CD4-positive, CD25-positive, alpha-beta regulatory T cell (primary cell): ENCODE data around the gene TMEM259. TPM values are rescaled to one million over a fixed set of nuclear protein-coding genes. Genes with fewer than 3 reads are reported as not detected.
A peak's percentile ranks its signal among the peaks of the same experiment; 100 is the strongest.

Experiments used
- ATAC-seq, 2 donors: fragments of 150-1000 bp; cut with Tn5 transposase; one replicate each; pipeline ENCODE4 v1.10.0; 2021; ENCODE audit warnings: low read depth in 2 of 2, moderate number of reproducible peaks in 2 of 2, moderate library complexity in 1 of 2
- DNase-seq, 3 donors: peaks; one replicate each; pipeline versions ENCODE4 v3.0.0 to v3.0.0-alpha.2; 2012 to 2022; ENCODE audit warnings: mixed read lengths in 1 of 3
- H3K27ac ChIP-seq: one replicate; pipeline ENCODE4 v1.7.0; 2013; ENCODE audit warnings: mild to moderate bottlenecking, low read length; ENCODE audit not compliant: insufficient read depth, poor library complexity, severe bottlenecking
- H3K27me3 ChIP-seq: one replicate; pipeline ENCODE4 v1.7.0; 2013; ENCODE audit warnings: low read length; ENCODE audit not compliant: control insufficient read depth, insufficient read depth
- H3K36me3 ChIP-seq: one replicate; pipeline ENCODE4 v1.7.0; 2013; ENCODE audit warnings: mild to moderate bottlenecking, low read length, moderate library complexity; ENCODE audit not compliant: control insufficient read depth, insufficient read depth
- H3K4me1 ChIP-seq: 2 replicates; pipeline ENCODE4 v1.7.0; 2013; ENCODE audit warnings: mild to moderate bottlenecking, low read length; ENCODE audit not compliant: insufficient read depth, control insufficient read depth, poor library complexity, severe bottlenecking
- H3K4me3 ChIP-seq: one replicate; pipeline ENCODE4 v1.7.0; 2013; ENCODE audit warnings: low read depth, mild to moderate bottlenecking, low read length, moderate library complexity
- H3K9me3 ChIP-seq, 2 experiments: 1 replicate in 1 of 2; 2 replicates in 1 of 2; pipeline ENCODE4 v1.7.0; 2013; ENCODE audit warnings: low read length in 2 of 2, mild to moderate bottlenecking in 1 of 2, moderate library complexity in 1 of 2; ENCODE audit not compliant: control insufficient read depth in 2 of 2
- H3K27ac Mint-ChIP-seq, 3 donors: one replicate each; pipeline ENCODE4 v1.8.0; 2020 to 2022; ENCODE audit warnings: mild to moderate bottlenecking in 3 of 3, mixed read lengths in 3 of 3, moderate library complexity in 2 of 3
- H3K27me3 Mint-ChIP-seq: one replicate; pipeline ENCODE4 v1.8.0; 2022; ENCODE audit warnings: mild to moderate bottlenecking, mixed read lengths
- H3K36me3 Mint-ChIP-seq: one replicate; pipeline ENCODE4 v1.8.0; 2020; ENCODE audit warnings: mixed read lengths
- H3K4me1 Mint-ChIP-seq, 4 donors: one replicate each; pipeline ENCODE4 v1.8.0; 2020 to 2022; ENCODE audit warnings: mixed read lengths in 4 of 4, mild to moderate bottlenecking in 1 of 4
- H3K4me3 Mint-ChIP-seq, 4 donors: one replicate each; pipeline ENCODE4 v1.8.0; 2020 to 2022; ENCODE audit warnings: mild to moderate bottlenecking in 4 of 4, mixed read lengths in 4 of 4, moderate library complexity in 3 of 4
- H3K9me3 Mint-ChIP-seq, 7 donors: one replicate each; pipeline ENCODE4 v1.8.0; 2020 to 2022; ENCODE audit warnings: mixed read lengths in 7 of 7, mild to moderate bottlenecking in 3 of 7, moderate library complexity in 2 of 7
- polyA plus RNA-seq, 4 donors: library from polyadenylated mRNA; unstranded; fragments of 300-500 nt; fragmentation: Illumina TruSeq; gene quantifications; one replicate each; pipeline ENCODE4 v1.2.3, GENCODE V29; 2021
- total RNA-seq: library from RNA; stranded (reverse); gene quantifications from one replicate; pipeline ENCODE4 v1.2.3, GENCODE V29; 2022

Gene TMEM259
- total and polyA plus RNA-seq, 5 donors from 2014 or later, result 51.6 to 339 (median 55.1) TPM

- Mint-ChIP-seq H3K27ac (peak overlapping the region; percentile 90 to 95 (median 93)), H3K4me1 (peaks cover 5 to 59% (median 28%) of the 10 kb centered on the region in 4 donors), H3K36me3 (peaks cover 18% of the 10 kb centered on the region), H3K4me3 (peak overlapping the region; percentile 92 to 99 (median 98)), H3K9me3 (peaks cover 0 to 2% (median 0%) of the 10 kb centered on the region in 7 donors), H3K27me3 (no peaks in the 10 kb centered on the region)
- no peaks in the 10 kb centered on the region for H3K27me3 ChIP-seq
- H3K36me3 ChIP-seq, result peaks cover 23% of the 10 kb centered on the region
- no peaks in the 10 kb centered on the region for H3K9me3 ChIP-seq
- ATAC-seq (peak; percentile 59 to 66), DNase-seq (peak; percentile 85 to 96 (median 86))
- H3K27ac ChIP-seq, result peak overlapping the region; percentile 74
- H3K4me3 ChIP-seq, result peak overlapping the region; percentile 85
- peaks cover 45% of the 10 kb centered on the region for H3K4me1 ChIP-seq
These were observed 19.8 kb upstream of the TMEM259 start for GRCh38 chr19:1040476-1041271.

DNA sequence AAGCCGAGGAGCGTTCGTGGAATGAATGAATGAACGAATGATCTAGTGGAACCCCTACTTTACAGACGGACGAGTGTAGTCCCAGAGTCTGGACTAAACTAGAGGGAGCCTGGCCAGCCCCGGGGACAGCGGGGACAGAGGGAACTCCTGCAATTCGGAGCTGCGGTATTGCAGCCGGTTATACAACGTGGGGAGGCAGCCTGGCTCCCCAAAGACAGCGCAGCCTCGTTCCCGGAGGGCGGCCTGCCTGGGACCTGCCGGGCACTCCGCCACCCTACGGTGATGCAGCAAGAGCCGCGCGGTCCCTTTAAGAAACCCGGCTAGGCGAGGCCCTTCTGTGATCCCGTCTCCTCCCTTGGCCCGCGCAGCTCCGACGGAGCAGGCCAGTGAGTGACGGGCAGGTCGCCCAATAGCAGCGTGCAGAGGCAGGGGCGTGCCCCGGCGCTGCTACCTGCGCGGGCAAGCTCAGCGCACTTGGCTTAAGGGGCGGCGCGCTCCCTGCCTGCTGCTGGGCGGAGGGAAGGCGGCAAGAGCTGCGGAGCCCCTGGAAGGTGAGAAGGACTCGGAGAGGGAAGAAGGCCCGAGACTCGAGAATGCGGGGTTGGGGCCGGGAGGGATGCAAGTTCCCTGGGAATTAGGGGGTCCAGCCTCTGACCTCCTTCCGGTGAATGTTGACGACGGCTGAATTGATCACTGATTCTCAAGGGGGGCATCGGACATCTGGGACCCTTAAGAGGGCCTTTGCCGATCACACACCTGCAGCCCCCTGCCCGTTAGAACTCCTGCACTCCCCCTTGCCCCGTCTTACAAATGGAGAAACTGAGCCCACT is 18.9 kb upstream of the TMEM259 start, which contains the start of gene ABCA7:
Gene ABCA7 (plus strand): TSS at position 462 of the 830 bp plus-strand sequence. CDS start 1,255 bp downstream, outside the sequence.
- ATAC-seq (peak; percentile 94 to 98), DNase-seq (peak; percentile 98 to 99 (median 99))
- H3K4me1 Mint-ChIP-seq, result peaks cover 0 to 61% (median 25%) of the 10 kb centered on the region in 4 donors
- Histone ChIP-seq H3K9me3 (no peaks in the 10 kb centered on the region), H3K27me3 (no peaks in the 10 kb centered on the region), H3K4me1 (peaks cover 45% of the 10 kb centered on the region), H3K4me3 (peak within 1 kb of the TSS; percentile 85), H3K27ac (peak within 1 kb of the TSS; percentile 74), H3K36me3 (peaks cover 28% of the 10 kb centered on the region)
- H3K4me3 Mint-ChIP-seq, result peak within 1 kb of the TSS; percentile 92 to 99 (median 98)
- H3K27me3 Mint-ChIP-seq, result no peaks in the 10 kb centered on the region
- peaks cover 18% of the 10 kb centered on the region for H3K36me3 Mint-ChIP-seq
- peaks cover 0 to 2% (median 0%) of the 10 kb centered on the region in 7 donors for H3K9me3 Mint-ChIP-seq
- H3K27ac Mint-ChIP-seq, result peak within 1 kb of the TSS; percentile 91 to 95 (median 93)

DNA sequence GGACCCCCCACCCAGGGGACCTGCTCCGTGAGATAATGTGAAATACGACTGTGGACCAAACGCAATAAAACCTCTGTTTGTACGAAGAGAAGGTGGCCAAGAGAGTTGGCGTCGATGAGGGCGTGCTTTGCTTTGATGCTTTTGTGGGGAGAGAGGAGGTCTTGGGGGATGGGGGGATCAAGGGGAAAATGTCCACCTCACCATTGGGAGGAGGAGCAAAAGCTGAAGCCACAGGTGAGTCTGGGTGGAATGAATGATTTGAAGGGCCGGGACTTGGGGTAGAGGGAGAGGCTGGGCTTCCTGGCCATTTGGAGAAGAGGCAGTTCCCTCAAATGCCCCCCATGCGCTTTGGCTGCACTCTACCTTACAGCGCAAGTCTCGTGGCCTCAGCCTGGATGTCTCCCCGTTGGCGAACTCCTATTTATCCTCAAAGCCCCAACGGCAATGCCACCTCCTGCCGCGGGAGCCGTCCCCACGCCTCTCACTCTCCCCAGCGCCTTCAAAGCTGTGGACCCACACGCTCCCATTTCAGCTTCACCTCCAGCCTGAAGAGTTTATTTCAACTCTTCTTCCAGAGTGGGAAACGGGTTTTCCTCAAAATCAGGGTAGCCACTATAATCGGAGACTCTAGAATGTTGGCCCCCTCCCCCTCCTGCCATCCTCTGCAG is 18.2 kb upstream of the TMEM259 start:
- Mint-ChIP-seq H3K4me3 (peak overlapping the region; percentile 92 to 99 (median 98)), H3K4me1 (peaks cover 0 to 61% (median 25%) of the 10 kb centered on the region in 4 donors), H3K27ac (peak overlapping the region; percentile 69 to 95 (median 93)), H3K27me3 (no peaks in the 10 kb centered on the region), H3K36me3 (peaks cover 18% of the 10 kb centered on the region), H3K9me3 (peaks cover 0 to 2% (median 0%) of the 10 kb centered on the region in 7 donors)
- Histone ChIP-seq H3K4me3 (peak overlapping the region; percentile 48), H3K4me1 (peaks cover 45% of the 10 kb centered on the region), H3K27ac (peak overlapping the region; percentile 74), H3K9me3 (no peaks in the 10 kb centered on the region), H3K27me3 (no peaks in the 10 kb centered on the region), H3K36me3 (peaks cover 28% of the 10 kb centered on the region)
- DNase-seq, result no peak
- ATAC-seq, result no peak

GRCh38 chr19:1037621-1038064 is 16.7 kb upstream of the TMEM259 start:
- DNase-seq (no peak), ATAC-seq (no peak)
- Mint-ChIP-seq H3K27me3 (no peaks in the 10 kb centered on the region), H3K4me1 (peaks cover 0 to 69% (median 26%) of the 10 kb centered on the region in 4 donors), H3K36me3 (peaks cover 18% of the 10 kb centered on the region), H3K4me3 (peak overlapping the region; percentile 73 to 99 (median 95)), H3K9me3 (peaks cover 0 to 2% (median 0%) of the 10 kb centered on the region in 7 donors), H3K27ac (peak overlapping the region; percentile 83 to 95 (median 84))
- Histone ChIP-seq H3K4me1 (peaks cover 45% of the 10 kb centered on the region), H3K27ac (peak overlapping the region; percentile 63), H3K9me3 (no peaks in the 10 kb centered on the region), H3K36me3 (peaks cover 35% of the 10 kb centered on the region), H3K27me3 (no peaks in the 10 kb centered on the region), H3K4me3 (peak overlapping the region; percentile 13)

DNA sequence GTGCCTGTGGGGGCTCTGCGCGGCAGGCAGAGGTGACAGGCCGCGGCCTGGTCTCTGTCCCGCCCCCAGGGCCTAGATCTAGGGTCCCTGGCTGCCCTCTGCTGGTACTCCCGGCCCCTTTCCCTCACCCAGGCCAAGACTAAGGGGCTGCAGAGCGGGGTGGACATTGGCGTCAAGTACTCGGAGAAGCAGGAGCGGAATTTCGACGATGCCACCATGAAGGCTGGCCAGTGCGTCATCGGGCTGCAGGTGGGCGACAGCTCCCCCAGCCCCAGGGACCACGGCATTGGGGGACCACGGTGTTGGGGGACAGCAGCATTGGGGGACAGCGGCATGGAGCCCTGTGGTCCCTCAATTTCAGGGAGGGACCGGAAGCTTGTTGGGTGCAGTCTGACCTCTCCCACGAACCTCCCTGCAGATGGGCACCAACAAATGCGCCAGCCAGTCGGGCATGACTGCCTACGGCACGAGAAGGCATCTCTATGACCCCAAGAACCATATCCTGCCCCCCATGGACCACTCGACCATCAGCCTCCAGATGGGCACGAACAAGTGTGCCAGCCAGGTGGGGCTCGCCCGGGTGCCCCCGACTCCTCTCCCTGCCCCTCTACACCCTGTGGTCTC is 15.2 kb upstream of the TMEM259 start:
- DNase-seq (no peak), ATAC-seq (no peak)
- Histone ChIP-seq H3K27me3 (no peaks in the 10 kb centered on the region), H3K27ac (no peak overlapping the region), H3K36me3 (peaks cover 38% of the 10 kb centered on the region), H3K4me3 (no peak overlapping the region), H3K9me3 (no peaks in the 10 kb centered on the region), H3K4me1 (peaks cover 37% of the 10 kb centered on the region)
- H3K4me3 Mint-ChIP-seq, result peak overlapping the region in 1 of 4 donors; percentile 47
- H3K4me1 Mint-ChIP-seq, result peaks cover 0 to 67% (median 24%) of the 10 kb centered on the region in 4 donors
- H3K27ac Mint-ChIP-seq, result no peak overlapping the region
- no peaks in the 10 kb centered on the region for H3K27me3 Mint-ChIP-seq
- peaks cover 21% of the 10 kb centered on the region for H3K36me3 Mint-ChIP-seq
- peaks cover 0 to 2% (median 0%) of the 10 kb centered on the region in 7 donors for H3K9me3 Mint-ChIP-seq

DNA sequence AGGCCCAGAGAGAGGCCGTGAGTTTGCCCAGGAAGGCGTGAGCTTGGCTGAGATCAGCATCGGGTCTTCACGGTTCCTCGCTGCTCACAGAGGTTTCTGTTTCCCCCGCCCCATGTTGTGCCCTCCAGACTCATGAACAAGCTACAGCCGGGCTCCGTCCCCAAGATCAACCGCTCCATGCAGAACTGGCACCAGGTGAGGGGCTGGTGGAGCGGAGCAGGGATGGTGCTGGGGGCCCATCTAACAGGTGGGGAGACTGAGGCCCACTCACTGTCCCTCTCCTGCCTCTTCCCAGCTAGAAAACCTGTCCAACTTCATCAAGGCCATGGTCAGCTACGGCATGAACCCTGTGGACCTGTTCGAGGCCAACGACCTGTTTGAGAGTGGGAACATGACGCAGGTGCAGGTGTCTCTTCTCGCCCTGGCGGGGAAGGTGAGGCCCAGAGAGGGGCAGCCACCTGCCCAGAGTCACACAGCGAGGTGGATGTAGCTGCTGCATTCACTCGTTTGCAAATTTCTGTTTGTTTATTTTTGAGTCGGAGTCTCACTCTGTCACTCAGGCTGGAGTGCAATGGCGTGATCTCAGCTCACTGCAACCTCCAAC is 11.4 kb upstream of the TMEM259 start:
- no peak overlapping the region for H3K27ac Mint-ChIP-seq
- no peak overlapping the region for H3K27ac ChIP-seq
- peaks cover 14% of the 10 kb centered on the region for H3K36me3 Mint-ChIP-seq
- H3K27me3 ChIP-seq, result no peaks in the 10 kb centered on the region
- no peaks in the 10 kb centered on the region for H3K9me3 ChIP-seq
- H3K4me1 ChIP-seq, result peaks cover 34% of the 10 kb centered on the region
- no peak overlapping the region for H3K4me3 ChIP-seq
- H3K4me1 Mint-ChIP-seq, result peaks cover 2 to 49% (median 4%) of the 10 kb centered on the region in 4 donors
- ATAC-seq, result no peak
- no peak for DNase-seq
- H3K9me3 Mint-ChIP-seq, result no peaks in the 10 kb centered on the region
- H3K27me3 Mint-ChIP-seq, result no peaks in the 10 kb centered on the region
- H3K36me3 ChIP-seq, result peaks cover 41% of the 10 kb centered on the region
- peak overlapping the region in 1 of 4 donors; percentile 28 for H3K4me3 Mint-ChIP-seq
